PC-9 (cell line): ENCODE measurements around the gene EHBP1L1. TPM values are rescaled to one million over a fixed set of nuclear protein-coding genes. Genes with fewer than 3 reads are reported as not detected.

Experiments used
- BruUV-seq: library from RNA; stranded (reverse); fragments of 400-500 nt; replicated peaks from 2 replicates; lab custom pipeline; 2021; lab: Mats Ljungman, UMichigan
- CTCF ChIA-PET: fragments of 300-600 bp; sonication (Branson Sonifier 250); formaldehyde crosslinking; loops from one replicate; lab custom pipeline; 2022; ENCODE audit warnings: antibody characterized with exemption; lab: Charles Lee
- POLR2A ChIA-PET: fragments of 300-600 bp; sonication (Branson Sonifier 250); formaldehyde crosslinking; loops from one replicate; lab custom pipeline; 2022; ENCODE audit warnings: antibody characterized with exemption; ENCODE audit not compliant: unreplicated experiment; lab: Charles Lee
- DNase-seq, 2 experiments: peaks; one replicate each; pipeline versions ENCODE4 v3.0.0 to v3.0.0-alpha.2; 2015 to 2022; ENCODE audit warnings: mixed read lengths in 1 of 2
- H2AFZ ChIP-seq: fragments of 200-600 bp; sonication (generic); 2 replicates; pipeline ENCODE4 v1.8.1; 2017; ENCODE audit warnings: antibody characterized with exemption
- H3F3A ChIP-seq: fragments of 200-600 bp; sonication (generic); 2 replicates; pipeline ENCODE4 v1.8.1; 2017; ENCODE audit warnings: antibody characterized with exemption, mild to moderate bottlenecking, low read depth; ENCODE audit not compliant: insufficient read depth
- H3K27ac ChIP-seq: fragments of 200-600 bp; sonication (generic); 2 replicates; pipeline ENCODE4 v1.6.1; 2016; ENCODE audit warnings: mixed run types
- H3K27me3 ChIP-seq: fragments of 200-600 bp; sonication (generic); 2 replicates; pipeline ENCODE4 v1.6.1; 2016; ENCODE audit warnings: low read depth, mixed run types; ENCODE audit not compliant: insufficient read depth
- H3K36me3 ChIP-seq: fragments of 200-600 bp; sonication (generic); 2 replicates; pipeline ENCODE4 v1.6.1; 2016; ENCODE audit warnings: low read depth, mixed run types
- H3K4me1 ChIP-seq: fragments of 200-600 bp; sonication (generic); replicated peaks from 2 replicates; pipeline ENCODE4 v1.6.1; 2016; ENCODE audit warnings: mixed run types; ENCODE audit not compliant: insufficient read depth
- H3K4me2 ChIP-seq: fragments of 200-600 bp; sonication (generic); 2 replicates; pipeline ENCODE4 v1.6.1; 2017; ENCODE audit warnings: mixed run types
- H3K4me3 ChIP-seq: fragments of 200-600 bp; sonication (generic); 2 replicates; pipeline ENCODE4 v1.6.1; 2016; ENCODE audit warnings: mixed run types
- H3K79me2 ChIP-seq: fragments of 200-600 bp; sonication (generic); 2 replicates; pipeline ENCODE4 v1.6.1; 2017; ENCODE audit warnings: low read depth, mixed run types
- H3K9me2 ChIP-seq: fragments of 200-600 bp; sonication (generic); 2 replicates; pipeline ENCODE4 v1.8.1; 2017; ENCODE audit warnings: mild to moderate bottlenecking; ENCODE audit not compliant: insufficient read depth
- H3K9me3 ChIP-seq: fragments of 200-600 bp; sonication (generic); 2 replicates; pipeline ENCODE4 v1.8.1; 2016; ENCODE audit warnings: low read depth; ENCODE audit not compliant: insufficient read depth
- H4K20me1 ChIP-seq: fragments of 200-600 bp; sonication (generic); 2 replicates; pipeline ENCODE4 v1.8.1; 2017; ENCODE audit not compliant: insufficient read depth
- EZH2 ChIP-seq: fragments of 200-600 bp; sonication (generic); IDR thresholded peaks from 2 replicates; pipeline ENCODE4 v1.8.0; 2017; ENCODE audit warnings: antibody characterized with exemption, low read depth
- intact Hi-C: fragments of 100-400 bp; cut with micrococcal nuclease; formaldehyde crosslinking; loops from one replicate; pipeline ENCODE4 v1.10.0; 2022; ENCODE audit not compliant: unreplicated experiment
- total RNA-seq: library from RNA; stranded (reverse); gene quantifications from 2 replicates; pipeline ENCODE4 v1.2.3, GENCODE V29; 2021
- TF ChIP-seq, protein P1 (sequence below): fragments of 200-600 bp; sonication (generic); conservative IDR thresholded peaks from 2 replicates; pipeline ENCODE4 v1.6.1; 2017; ENCODE audit warnings: mixed run types, antibody characterized with exemption, mild to moderate bottlenecking, moderate library complexity

The EHBP1L1 gene
- total RNA-seq, 1 experiment from 2014 or later, result 123 TPM

GRCh38 chr11:65573391-65574079, 2.3 kb upstream of the EHBP1L1 start:
- Histone ChIP-seq H3K36me3 (no peaks in the 10 kb centered on the region), H2AFZ (no peak overlapping the region), H3K9me2 (no peaks in the 10 kb centered on the region), H3K27me3 (no peaks in the 10 kb centered on the region), H3K4me2 (peak overlapping the region; percentile 96), H3K4me1 (peaks cover 59% of the 10 kb centered on the region), H3K9me3 (no peaks in the 10 kb centered on the region), H4K20me1 (peaks cover 4% of the 10 kb centered on the region; the same call in 1 of the 2 replicates), H3K79me2 (peaks cover 54% of the 10 kb centered on the region), H3K27ac (no peak overlapping the region), H3K4me3 (peak overlapping the region; percentile 73; the same call in 1 of the 2 replicates), H3F3A (peaks cover 70% of the 10 kb centered on the region)
- ChIA-PET POLR2A (interaction anchor here (1.5 kb wide), 1 partner anchor 20 kb away, joined by 4 read pairs; no protein-coding TSS in a partner anchor), CTCF (interaction anchor here (0.5 to 1.2 kb wide), 2 partner anchors 66 to 224 kb away, joined by 3 to 4 read pairs; no protein-coding TSS in a partner anchor)
- TF ChIP-seq, protein P1, sequence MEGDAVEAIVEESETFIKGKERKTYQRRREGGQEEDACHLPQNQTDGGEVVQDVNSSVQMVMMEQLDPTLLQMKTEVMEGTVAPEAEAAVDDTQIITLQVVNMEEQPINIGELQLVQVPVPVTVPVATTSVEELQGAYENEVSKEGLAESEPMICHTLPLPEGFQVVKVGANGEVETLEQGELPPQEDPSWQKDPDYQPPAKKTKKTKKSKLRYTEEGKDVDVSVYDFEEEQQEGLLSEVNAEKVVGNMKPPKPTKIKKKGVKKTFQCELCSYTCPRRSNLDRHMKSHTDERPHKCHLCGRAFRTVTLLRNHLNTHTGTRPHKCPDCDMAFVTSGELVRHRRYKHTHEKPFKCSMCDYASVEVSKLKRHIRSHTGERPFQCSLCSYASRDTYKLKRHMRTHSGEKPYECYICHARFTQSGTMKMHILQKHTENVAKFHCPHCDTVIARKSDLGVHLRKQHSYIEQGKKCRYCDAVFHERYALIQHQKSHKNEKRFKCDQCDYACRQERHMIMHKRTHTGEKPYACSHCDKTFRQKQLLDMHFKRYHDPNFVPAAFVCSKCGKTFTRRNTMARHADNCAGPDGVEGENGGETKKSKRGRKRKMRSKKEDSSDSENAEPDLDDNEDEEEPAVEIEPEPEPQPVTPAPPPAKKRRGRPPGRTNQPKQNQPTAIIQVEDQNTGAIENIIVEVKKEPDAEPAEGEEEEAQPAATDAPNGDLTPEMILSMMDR, result no peak
- no peak for TF ChIP-seq EZH2
- intact Hi-C loops, result loop anchor here (5.0 kb wide), 5 partner anchors 46 to 479 kb away; partner anchors contain the start of genes CST6, KAT5, NEAT1 and SCYL1
- no peak for DNase-seq
- BruUV-seq, result TSS peak; percentile 12

DNA sequence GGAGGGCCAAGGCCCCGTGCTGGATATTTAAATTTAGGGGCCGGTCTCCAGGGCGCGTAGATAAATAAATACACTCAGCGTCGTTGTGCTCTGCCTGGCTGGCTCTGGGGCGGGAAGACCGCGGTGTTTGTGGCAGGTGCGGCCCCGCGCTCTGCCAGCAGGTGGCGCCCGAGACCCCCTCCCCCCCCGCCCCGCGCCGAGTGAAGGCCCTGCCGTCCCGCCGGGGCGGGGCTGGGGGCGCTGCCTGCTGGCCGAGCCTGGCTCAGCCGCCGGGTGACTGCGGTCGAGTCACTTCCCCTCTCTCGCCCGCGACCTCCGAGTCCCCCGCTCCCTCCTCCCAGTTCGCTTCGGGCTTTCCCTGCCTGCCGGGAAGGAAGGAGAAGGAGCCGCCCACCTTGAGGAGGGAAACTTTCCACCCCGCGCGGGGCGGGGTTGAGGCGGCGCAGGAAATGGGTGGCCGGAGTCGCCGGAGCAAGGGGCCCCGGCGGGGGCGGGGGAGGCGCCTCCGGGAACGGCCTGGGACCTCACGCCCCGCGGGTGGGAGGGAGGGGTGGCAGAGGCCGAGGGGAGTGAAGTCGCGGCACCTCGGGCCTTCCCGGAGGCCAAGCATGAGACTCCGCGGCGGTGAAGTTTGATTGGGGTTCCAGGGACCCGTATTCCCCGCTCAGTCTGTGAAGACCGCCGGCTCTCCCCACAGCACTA, 1.6 kb upstream of the EHBP1L1 start:
- intact Hi-C loops, result loop anchor here (5.0 kb wide), 5 partner anchors 47 to 478 kb away; partner anchors contain the start of genes CST6, KAT5, NEAT1 and SCYL1

More for the DNA sequence above, 1.6 kb upstream of the EHBP1L1 start:
- no peak overlapping the region for H2AFZ ChIP-seq
- TF ChIP-seq, protein P1, result peak; percentile 84
- TF ChIP-seq EZH2, result no peak
- DNase-seq, result peak; percentile 83 to 97
- H3K27ac ChIP-seq, result peak overlapping the region; percentile 30
- POLR2A ChIA-PET, result no interaction called here
- no peaks in the 10 kb centered on the region for H3K27me3 ChIP-seq
- peak overlapping the region; percentile 96 for H3K4me2 ChIP-seq
- H3K4me3 ChIP-seq, result peak overlapping the region; percentile 81
- H3K4me1 ChIP-seq, result peaks cover 55% of the 10 kb centered on the region
- no peaks in the 10 kb centered on the region for H3K9me2 ChIP-seq
- no TSS peak for BruUV-seq
- peaks cover 52% of the 10 kb centered on the region for H3K79me2 ChIP-seq
- no peaks in the 10 kb centered on the region for H3K9me3 ChIP-seq
- CTCF ChIA-PET, result no interaction called here
- H3K36me3 ChIP-seq, result no peaks in the 10 kb centered on the region; the same call in 1 of the 2 replicates
- peaks cover 7% of the 10 kb centered on the region; the same call in 1 of the 2 replicates for H4K20me1 ChIP-seq
- peaks cover 63% of the 10 kb centered on the region for H3F3A ChIP-seq
